HG03460 (cell line): ENCODE measurements around the gene UBFD1.
A peak's percentile ranks its signal among the peaks of the same experiment; 100 is the strongest.
"Not testable (repeated sequence)": the region's sequence is repeated elsewhere in the genome, so short reads cannot be mapped to it uniquely, and the experiment has no call there.

Experiments
- ATAC-seq: cut with Tn5 transposase; IDR thresholded peaks from one replicate; pipeline ENCODE4 v1.9.1; 2021; ENCODE audit not compliant: unreplicated experiment

UBFD1 gene

GRCh38 chr16:23556881-23557778, at the start of gene UBFD1, which contains the start of gene EARS2:
Gene UBFD1 (plus strand): TSS chr16:23557727. CDS start chr16:23557743, 16 bp downstream.
Gene EARS2 (minus strand): TSS chr16:23557350. CDS start chr16:23557343, 7 bp downstream.
- peak; percentile 91 for ATAC-seq

- ATAC-seq: no peak
These were observed 48.7 kb upstream of the UBFD1 start for GRCh38 chr16:23508589-23509440.

GRCh38 chr16:23509441-23509754, 48.1 kb upstream of the UBFD1 start:
- ATAC-seq: no peak

- no peak for ATAC-seq
These were observed 47.8 kb upstream of the UBFD1 start for GRCh38 chr16:23509782-23510163.

GRCh38 chr16:23510164-23510914, 47.2 kb upstream of the UBFD1 start, which contains the start of gene GGA2:
Gene GGA2 (minus strand): TSS chr16:23510494. CDS start chr16:23510411, 83 bp downstream.
- peak; percentile 74 for ATAC-seq

DNA sequence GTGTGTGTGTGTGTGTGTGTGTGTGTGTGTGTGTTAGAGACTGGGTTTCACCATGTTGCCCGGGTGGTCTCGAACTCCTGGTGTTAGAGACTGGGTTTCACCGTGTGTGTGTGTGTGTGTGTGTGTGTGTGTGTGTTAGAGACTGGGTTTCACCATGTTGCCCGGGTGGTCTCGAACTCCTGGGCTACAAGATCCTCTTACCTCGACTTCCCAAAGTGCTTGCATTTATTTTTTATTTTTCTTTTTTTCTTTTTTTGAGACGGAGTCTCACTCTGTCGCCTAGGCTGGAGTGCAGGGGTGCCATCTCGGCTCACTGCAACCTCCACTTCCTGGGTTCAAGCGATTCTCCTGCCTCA, 46.6 kb upstream of the UBFD1 start:
- ATAC-seq: not testable (repeated sequence)

GRCh38 chr16:23511731-23512130, 45.8 kb upstream of the UBFD1 start:
- ATAC-seq: no peak

DNA sequence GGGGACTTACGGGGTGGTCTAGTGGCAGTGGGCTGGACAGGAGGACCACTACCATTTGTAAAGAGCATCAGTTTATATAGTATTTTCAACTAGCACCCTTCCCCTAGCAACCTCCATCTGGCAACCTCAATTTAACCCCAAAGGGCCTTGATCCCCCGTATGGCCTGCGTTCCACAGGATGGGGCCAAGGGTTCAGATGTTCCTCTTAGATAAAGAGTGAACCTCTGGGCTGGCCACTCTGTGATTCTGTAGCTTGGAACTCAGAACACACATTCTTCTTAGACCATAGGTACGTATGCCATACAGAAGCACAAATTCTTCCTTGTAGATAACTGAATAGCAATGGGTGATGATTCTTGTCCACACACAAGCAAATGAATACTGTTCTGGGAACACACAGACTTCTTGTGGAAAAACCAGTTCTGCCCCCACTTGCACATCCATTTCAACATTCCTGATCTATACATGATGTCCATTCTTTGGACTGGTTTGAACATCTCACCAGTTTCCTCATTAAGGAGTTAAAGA, 45.3 kb upstream of the UBFD1 start:
- ATAC-seq: no peak

DNA sequence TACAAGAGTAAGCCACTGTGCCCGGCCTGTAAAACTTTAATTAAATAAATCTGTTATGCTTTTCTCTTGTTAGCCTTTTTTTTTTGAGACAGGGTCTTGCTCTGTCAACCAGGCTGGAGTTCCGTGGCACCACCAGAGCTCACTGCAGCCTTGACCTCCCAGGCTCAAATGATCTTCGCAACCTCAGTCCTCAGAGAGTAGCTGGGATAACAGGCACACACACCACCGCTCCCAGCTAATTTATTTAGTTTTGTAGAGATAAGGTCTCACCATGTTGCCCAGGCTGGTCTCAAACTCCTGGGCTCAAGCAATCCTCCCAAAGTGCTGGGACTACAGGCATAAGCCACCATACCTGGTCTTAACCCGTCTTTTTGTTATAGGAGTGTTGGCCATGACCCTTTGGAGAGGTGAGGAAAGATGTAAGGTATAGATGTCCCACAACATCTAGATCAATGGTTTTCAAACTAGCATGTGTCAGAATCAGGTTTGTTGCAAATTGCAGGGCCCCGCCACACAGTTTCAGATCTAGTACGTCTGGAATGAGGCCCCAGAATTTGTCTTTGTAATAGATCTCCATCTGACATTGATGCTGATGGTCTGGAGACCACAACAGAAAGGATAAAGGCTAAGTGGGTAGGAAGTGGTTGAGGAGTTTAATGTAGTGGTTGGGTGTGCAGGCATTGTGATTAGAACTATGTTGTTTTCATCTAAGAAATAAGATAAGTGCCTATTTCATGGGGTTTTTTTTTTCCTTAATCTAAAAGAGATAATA, 43.0 kb upstream of the UBFD1 start:
- ATAC-seq: no peak

DNA sequence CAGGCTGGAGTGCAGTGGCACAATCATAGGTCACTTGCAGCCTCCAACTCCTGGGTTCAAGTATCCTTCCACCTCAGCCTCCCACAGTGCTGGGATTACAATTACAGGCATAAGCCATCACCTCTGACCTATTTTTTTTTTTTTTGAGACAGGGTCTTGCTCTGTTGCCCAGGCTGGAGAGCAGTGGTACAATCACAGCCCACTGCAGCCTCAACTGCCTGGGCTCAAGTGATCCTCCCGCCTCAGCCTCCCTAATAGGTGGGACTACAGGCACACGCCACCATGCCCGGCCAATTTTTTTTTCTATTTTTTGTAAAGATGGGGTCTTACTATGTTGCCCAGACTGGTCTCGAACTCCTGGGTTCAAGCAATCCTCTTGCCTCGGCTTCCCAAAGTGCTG, 41.6 kb upstream of the UBFD1 start:
- ATAC-seq: no peak

GRCh38 chr16:23516366-23517137, 41.0 kb upstream of the UBFD1 start:
- ATAC-seq: peak; percentile 50

- ATAC-seq: peak; percentile 66
These were observed 39.1 kb upstream of the UBFD1 start for GRCh38 chr16:23518435-23518891.

DNA sequence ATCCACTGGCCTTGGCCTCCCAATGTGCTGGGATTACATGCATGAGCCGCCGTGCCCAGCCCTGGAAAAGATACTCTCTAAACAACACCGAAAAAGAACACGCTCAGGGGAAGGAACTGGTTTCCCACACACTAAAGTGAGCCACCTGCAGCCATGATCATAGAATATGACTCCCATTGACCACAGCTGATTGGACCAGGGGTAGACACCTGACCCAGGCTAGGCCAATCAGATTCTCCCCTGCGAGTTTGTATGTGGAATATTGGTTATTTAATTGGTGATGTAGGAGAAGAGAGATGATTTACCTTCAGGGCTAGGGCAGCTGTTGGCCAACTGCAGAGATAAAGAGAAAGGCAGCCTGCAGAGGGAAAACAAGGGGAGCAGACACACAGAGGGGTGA, 38.2 kb upstream of the UBFD1 start:
- ATAC-seq: no peak

DNA sequence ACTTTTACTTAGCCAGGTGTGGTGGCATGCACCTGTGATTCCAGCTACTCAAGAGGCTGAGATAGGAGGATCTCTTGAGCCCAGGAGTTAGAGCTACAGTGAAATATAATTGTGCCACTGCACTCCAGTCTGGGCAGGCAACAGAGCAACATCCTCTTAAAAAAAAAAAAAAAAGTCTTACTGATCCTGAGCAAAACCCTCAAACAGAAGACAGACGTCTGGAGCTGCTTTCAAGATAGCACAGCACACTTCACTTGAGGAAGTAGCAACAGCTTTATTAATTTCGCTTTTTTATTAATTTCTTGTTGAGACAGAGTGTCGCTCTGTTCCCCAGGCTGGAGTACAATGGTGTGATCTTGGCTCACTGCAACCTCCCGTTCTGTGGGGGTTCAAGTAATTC, 37.0 kb upstream of the UBFD1 start:
- no peak for ATAC-seq

DNA sequence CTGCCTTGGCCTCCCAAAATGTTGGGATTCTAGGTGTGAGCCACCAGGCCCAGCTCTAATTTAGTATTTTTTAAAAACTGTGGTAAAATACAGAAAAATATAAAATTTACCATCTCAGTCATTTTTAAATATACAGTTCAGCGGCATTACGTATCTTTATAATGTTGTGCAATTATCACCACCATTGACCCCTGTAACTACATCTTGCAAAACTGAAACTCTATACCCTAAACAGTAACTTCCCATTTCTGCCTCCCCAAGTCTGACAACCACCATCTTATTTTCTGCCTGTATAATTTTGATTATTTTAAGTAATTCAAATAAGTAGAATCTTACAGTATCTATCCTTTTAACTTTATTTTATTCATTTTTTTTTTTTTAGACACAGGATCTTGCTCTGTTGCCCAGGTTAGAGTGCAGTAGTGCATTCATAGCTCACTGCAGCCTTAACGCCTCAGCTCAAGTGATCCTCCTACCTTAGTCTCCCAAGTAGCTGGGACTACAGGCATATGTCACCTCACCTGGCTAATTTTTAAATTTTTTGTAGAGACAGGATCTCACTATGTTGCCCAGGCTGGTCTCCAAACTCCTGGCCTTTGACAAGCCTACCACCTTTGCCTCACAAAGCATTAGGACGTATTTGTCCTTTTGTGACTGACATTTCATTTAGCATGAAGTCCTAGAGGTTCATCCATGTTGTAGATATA, 36.3 kb upstream of the UBFD1 start:
- no peak for ATAC-seq

DNA sequence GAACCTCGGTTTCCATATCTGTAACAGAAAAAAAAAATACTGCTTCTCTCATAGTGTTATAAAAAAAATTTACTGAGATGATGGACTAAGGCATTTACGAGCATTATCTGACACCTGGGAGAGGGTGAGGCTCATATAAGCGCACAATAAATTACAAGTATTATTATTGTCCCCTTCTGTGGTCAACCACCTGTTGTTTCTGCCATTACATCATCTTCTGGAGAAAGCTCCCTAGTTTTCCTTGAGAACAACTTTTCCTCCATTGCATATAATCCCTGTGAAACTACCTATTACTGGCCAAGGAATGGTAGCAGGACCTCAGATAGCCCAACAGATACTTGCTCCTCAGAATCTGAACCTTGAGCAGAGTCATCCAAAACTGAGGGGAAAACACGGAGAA, 35.6 kb upstream of the UBFD1 start:
- no peak for ATAC-seq

- ATAC-seq: no peak
These were observed 34.2 kb upstream of the UBFD1 start for GRCh38 chr16:23523321-23523720.

DNA sequence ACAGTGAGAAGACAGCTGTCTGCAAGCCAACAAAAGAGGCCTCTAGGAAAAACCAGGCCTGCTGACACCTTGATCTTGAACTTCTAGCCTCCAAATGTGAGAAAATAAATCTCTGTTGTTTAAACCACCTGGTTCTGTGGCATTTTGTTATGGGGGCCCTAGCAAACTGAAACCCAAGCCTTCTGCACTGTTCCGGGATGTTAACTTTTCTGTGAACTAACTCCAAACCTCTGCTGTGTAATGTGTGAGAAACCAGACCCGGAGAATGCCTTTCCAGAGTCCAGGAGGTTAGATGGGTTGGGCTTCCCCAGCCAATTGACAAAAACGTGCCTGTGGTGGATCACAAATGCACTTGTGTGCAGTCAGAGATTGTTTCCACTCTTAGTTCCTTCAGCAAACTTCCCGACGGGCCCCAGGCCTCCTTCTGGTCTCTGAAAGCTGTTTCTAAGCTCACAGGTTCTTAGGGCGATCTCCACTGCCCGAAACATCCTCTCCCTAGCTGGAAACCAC, 33.6 kb upstream of the UBFD1 start:
- no peak for ATAC-seq

DNA sequence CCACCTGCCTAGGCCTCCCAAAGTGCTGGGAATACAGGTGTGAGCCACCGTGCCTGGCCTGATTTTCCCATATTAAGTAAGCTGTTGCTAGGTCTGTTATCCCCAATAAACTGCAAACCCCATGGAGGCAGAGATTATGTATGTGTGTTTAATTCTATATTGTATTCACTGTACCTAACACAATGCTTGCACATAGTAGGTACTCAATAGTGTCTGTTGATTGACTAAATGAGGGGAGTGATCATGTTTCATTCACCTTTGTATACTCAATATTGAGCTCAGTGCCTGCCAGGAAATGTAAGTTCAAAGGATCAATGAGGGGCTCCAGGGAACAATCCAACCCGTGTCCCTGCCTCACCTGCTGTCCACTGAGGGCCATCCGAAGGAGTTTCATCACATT, 32.6 kb upstream of the UBFD1 start:
- no peak for ATAC-seq
